Astrocyte of the spinal cord (primary cell): ENCODE data around the gene FBXL14.
A peak's percentile ranks its signal among the peaks of the same experiment; 100 is the strongest.

Experiments used
- DNase-seq: peaks from one replicate; pipeline ENCODE4 v3.0.0; 2011; ENCODE audit warnings: low read depth, low spot score
- H3K4me3 ChIP-seq: 2 replicates; pipeline ENCODE4 v1.5.1; 2011; ENCODE audit warnings: low read depth, mild to moderate bottlenecking, low read length, moderate library complexity
- in situ Hi-C: cut with HindIII; loops from 2 replicates; pipeline ENCODE4 v1.10.0; 2017; ENCODE audit warnings: low sequenced_read_pairs
- TF ChIP-seq, protein P1 (sequence below): IDR thresholded peaks from 2 replicates; pipeline ENCODE4 v1.5.1; 2012; ENCODE audit warnings: low read depth, mild to moderate bottlenecking, low read length, inconsistent platforms

The FBXL14 gene

DNA sequence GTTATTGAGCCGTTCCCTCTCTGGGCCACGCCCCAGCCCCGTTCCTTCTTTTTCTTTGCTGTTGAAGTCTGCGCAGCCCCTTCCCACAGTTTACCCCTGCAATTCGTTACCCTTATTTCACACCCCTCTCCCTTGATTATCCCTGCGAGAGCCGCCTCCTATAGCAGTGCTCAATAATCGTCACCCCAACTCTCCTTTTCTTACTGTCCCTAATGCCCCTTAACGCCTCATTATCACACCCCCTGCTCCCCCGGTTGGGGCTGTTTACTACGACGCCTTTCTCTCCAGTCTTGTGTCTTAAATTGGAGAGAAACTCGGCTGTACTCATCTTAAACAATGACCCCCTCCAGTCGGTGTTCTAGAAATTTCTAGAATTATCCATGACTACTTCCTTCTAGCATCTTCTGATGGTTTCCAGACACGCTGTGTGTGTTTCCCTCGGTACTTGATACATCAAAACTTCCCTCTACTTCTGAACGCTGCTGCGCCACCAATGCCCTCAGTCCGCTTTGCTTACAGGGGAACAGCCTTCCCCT lies 713 bp upstream of the FBXL14 start:
- TF ChIP-seq, protein P1, sequence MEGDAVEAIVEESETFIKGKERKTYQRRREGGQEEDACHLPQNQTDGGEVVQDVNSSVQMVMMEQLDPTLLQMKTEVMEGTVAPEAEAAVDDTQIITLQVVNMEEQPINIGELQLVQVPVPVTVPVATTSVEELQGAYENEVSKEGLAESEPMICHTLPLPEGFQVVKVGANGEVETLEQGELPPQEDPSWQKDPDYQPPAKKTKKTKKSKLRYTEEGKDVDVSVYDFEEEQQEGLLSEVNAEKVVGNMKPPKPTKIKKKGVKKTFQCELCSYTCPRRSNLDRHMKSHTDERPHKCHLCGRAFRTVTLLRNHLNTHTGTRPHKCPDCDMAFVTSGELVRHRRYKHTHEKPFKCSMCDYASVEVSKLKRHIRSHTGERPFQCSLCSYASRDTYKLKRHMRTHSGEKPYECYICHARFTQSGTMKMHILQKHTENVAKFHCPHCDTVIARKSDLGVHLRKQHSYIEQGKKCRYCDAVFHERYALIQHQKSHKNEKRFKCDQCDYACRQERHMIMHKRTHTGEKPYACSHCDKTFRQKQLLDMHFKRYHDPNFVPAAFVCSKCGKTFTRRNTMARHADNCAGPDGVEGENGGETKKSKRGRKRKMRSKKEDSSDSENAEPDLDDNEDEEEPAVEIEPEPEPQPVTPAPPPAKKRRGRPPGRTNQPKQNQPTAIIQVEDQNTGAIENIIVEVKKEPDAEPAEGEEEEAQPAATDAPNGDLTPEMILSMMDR: no peak
- peak overlapping the region; percentile 49 for H3K4me3 ChIP-seq
- in situ Hi-C loops: no loop called here
- DNase-seq: peak; percentile 25

DNA sequence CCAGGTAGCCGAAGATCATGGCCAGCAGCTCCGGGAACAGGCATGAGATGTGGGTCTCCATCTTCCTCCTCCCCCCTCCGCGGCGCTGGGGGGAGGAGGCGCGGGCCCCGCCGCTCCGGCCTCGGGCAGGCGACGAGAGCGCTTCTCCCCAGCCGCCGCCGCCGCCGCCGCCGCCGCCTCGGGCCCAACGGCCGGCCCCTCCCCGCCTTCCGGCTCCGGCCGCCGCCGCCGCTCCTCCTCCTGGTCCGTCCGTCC lies 448 bp downstream of the FBXL14 start:
- peak overlapping the region; percentile 49 for H3K4me3 ChIP-seq
- in situ Hi-C loops: no loop called here
- TF ChIP-seq, protein P1: no peak
- DNase-seq: no peak

DNA sequence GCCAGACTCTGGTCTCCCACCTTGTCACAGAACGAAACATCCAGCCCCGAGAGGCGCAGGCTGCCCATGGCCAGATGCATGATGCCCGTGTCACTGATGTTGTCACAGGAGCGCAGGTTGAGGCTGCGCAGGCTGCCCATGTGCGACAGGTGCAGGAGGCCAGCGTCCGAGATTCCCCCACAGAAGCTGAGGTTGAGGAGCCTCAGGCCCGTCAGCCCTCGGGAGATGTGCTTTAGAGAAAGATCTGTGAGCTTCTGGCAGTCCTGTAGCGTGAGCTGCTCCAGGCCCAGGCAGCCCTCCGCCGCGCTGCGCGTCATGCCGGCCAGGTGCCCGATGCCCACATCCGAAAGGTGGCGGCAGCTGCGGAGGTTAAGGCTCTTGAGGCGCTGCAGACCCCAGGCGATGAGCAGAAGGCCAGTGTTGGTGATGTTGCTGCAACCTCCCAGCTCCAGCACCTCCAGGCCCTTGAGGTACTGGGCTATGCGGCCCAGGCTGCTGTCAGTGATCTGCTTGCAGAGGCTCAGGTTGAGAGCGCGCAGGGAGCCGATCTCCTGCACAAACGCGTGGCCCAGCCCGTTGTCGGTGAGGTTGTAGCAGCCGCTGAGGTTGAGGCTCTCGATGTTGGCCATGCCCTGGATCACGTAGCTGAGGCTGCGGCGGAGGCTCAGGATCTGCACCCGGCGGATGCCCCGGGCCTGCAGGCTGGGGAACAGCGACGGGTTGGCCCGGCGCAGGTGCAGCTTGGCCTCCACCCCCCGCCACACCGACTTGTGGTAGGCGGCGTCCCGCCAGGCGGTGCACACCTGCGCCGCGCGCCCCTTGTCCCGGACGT lies 991 bp downstream of the FBXL14 start:
- in situ Hi-C loops: no loop called here
- DNase-seq: peak; percentile 47
- H3K4me3 ChIP-seq: peak overlapping the region; percentile 49
- TF ChIP-seq, protein P1: no peak

DNA sequence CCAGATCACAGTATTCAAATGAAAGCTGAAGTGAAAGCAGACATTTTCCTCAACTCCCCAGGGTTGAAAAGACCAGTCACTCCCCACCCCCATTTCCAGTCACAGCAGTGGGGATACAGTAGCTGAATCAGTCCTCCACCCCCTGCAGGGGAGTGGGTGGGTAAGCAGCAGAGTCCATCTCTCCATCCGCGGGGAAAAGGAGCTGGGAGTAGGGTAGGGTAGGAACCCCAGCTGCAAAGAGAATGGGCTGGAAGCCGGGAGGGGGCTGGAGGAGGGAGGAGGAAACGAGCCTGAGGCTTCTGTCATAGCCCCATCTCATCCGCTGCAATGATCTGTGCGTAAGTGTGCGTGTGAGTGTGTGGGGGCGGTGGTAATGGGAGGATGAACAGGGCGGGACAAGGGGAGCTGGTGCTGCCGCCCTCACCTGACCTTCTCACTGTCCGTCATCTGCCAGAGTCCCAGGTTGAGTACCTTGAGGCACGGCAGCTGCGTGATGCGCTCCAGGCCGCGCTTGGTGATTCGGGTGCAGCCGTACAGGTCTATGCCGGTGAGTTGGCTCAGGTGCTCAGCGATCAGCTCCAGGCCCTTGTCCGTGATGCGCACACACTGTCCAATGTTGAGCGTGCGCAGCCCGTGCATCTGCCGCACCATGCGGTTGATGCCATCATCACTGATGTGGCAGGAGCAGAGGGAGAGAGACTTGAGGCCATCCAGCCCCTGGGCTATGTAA lies 1.8 kb downstream of the FBXL14 start:
- DNase-seq: peak; percentile 61
- peak overlapping the region; percentile 49 for H3K4me3 ChIP-seq
- TF ChIP-seq, protein P1: peak; percentile 10
- in situ Hi-C loops: no loop called here

DNA sequence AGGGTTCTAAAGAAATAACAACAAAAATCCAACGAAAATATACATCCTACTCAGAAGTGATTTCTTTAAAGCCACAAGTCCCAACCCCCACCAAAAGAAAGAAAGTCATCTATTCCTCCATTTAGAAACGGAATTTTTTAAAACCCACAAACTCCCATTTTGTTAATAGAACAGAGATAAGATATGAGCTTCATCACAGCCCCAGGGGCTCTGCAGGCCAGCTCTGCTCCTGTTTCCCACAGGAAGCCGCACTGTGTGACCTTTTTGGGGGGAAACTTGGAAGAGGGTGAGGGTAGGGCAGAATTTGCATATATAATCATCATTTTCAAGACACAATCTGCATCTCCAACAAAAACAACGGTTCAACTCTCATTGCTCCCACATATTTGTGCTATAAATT lies 2.8 kb downstream of the FBXL14 start:
- in situ Hi-C loops: no loop called here
- H3K4me3 ChIP-seq: peak overlapping the region; percentile 49
- TF ChIP-seq, protein P1: no peak
- peak; percentile 47 for DNase-seq

DNA sequence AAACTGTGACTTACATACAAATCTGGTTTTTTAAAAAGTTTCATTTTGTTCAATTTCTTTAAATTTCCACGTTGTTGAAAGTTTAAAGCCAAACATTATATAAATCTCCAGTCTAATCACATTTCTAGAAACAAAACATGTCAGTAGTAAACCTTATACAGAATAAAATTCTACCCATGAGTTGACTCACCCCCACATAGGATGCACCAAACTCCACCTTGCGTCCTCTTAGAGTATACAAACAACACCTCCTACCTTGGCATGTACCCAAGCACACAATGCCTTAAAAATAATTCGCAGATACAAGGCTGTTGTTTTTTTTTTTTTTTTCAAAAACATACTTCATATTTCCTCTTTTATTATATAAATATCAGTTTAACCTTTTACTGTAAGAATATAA lies 3.3 kb downstream of the FBXL14 start:
- in situ Hi-C loops: no loop called here
- peak; percentile 45 for DNase-seq
- peak overlapping the region; percentile 49 for H3K4me3 ChIP-seq

More for the DNA sequence above, 3.3 kb downstream of the FBXL14 start:
- TF ChIP-seq, protein P1: peak; percentile 16
